ENCODE measurements around the gene LCE3C. TPM values are rescaled to one million over a fixed set of nuclear protein-coding genes. Genes with fewer than 3 reads are reported as not detected.

Gene LCE3C
- total and polyA plus RNA-seq, 2 experiments from 2014 or later = not detected

DNA sequence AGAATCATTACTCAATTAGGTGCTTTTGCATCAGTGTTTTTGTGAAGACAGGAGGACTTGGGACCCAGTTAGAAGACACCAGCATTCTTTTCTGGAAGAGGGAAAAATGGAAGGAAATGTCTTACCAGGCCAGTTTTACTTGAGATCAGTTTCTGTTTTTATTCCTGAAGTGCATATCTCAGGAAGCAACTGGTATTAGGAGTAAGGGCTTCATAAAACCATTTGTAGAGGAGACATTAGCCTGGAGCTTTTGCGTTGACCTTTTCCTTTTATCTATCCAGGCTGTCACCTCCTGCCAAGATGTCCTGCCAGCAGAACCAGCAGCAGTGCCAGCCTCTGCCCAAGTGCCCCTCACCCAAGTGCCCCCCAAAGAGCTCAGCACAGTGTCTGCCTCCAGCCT is 13.5 kb downstream of the LCE3C start, which contains the start of gene LCE3B:
LCE3B (plus strand) TSS at position 301 of the 400 bp plus-strand sequence; CDS start at position 301, 0 bp downstream.
- H3K4me2 ChIP-seq = no peak within 1 kb of the TSS
- no peaks in the 10 kb centered on the region for H4K20me1 ChIP-seq (replicated peaks; ENCODE audit: insufficient read depth)
- no peaks in the 10 kb centered on the region for H3K4me1 Mint-ChIP-seq
- H3K27ac ChIP-seq (ENCODE audit: low read depth) = no peak within 1 kb of the TSS
- no peaks in the 10 kb centered on the region for H3K9me2 ChIP-seq (ENCODE audit: insufficient read depth)
- TF ChIP-seq, protein P1, sequence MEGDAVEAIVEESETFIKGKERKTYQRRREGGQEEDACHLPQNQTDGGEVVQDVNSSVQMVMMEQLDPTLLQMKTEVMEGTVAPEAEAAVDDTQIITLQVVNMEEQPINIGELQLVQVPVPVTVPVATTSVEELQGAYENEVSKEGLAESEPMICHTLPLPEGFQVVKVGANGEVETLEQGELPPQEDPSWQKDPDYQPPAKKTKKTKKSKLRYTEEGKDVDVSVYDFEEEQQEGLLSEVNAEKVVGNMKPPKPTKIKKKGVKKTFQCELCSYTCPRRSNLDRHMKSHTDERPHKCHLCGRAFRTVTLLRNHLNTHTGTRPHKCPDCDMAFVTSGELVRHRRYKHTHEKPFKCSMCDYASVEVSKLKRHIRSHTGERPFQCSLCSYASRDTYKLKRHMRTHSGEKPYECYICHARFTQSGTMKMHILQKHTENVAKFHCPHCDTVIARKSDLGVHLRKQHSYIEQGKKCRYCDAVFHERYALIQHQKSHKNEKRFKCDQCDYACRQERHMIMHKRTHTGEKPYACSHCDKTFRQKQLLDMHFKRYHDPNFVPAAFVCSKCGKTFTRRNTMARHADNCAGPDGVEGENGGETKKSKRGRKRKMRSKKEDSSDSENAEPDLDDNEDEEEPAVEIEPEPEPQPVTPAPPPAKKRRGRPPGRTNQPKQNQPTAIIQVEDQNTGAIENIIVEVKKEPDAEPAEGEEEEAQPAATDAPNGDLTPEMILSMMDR (conservative IDR thresholded peaks at IDR 0.05; ENCODE audit: low read depth in 2 of 2) = no peak
- TF ChIP-seq REST (IDR thresholded peaks at IDR 0.05; ENCODE audit: unreplicated experiment) = no peak
- no peak for TF ChIP-seq POLR2AphosphoS5 (IDR thresholded peaks at IDR 0.05; ENCODE audit: low read depth)
- no peak for TF ChIP-seq ZNF331 (CRISPR knock-in tag; IDR thresholded peaks at IDR 0.05; ENCODE audit: low read depth)
- TF ChIP-seq CREB1 (CRISPR knock-in tag; IDR thresholded peaks at IDR 0.05; ENCODE audit: low read depth) = no peak
- no peak for TF ChIP-seq ZNF462 (CRISPR knock-in tag; IDR thresholded peaks at IDR 0.05)
- peaks cover 5% of the 10 kb centered on the region; the same call in 1 of the 2 replicates for H3K36me3 ChIP-seq (ENCODE audit: insufficient read depth)
- no peaks in the 10 kb centered on the region for H3K4me1 ChIP-seq (ENCODE audit: insufficient read depth)
- H3K36me3 Mint-ChIP-seq (ENCODE audit: low read depth) = peaks cover 8% of the 10 kb centered on the region
- no peaks in the 10 kb centered on the region for H3K27me3 ChIP-seq (ENCODE audit: insufficient read depth)
- H3K79me2 ChIP-seq (replicated peaks; ENCODE audit: insufficient read depth) = no peaks in the 10 kb centered on the region
- no peaks in the 10 kb centered on the region for H3F3A ChIP-seq (replicated peaks; ENCODE audit: low read depth)
- ATAC-seq (no peak), DNase-seq (ENCODE audit: low spot score) (no peak)
- no peak within 1 kb of the TSS for H3K4me3 Mint-ChIP-seq
- H2AFZ ChIP-seq = no peak within 1 kb of the TSS
- H3K27me3 Mint-ChIP-seq (ENCODE audit: insufficient read depth, low read depth, poor library complexity) = no peaks in the 10 kb centered on the region
- no peak within 1 kb of the TSS for H3K27ac Mint-ChIP-seq
- H3K4me3 ChIP-seq = no peak within 1 kb of the TSS
- H3K9me3 Mint-ChIP-seq = peaks cover 14% of the 10 kb centered on the region

All from GM23338 (cell line).